ENCODE results near the gene SOX21.

The SOX21 gene

GRCh38 chr13:94709001-94709834 is 3.1 kb downstream of the SOX21 start:
- in situ Hi-C loops (cut with MboI; ENCODE audit: low sequenced_read_pairs): no loop called here

- in situ Hi-C loops (cut with MboI; ENCODE audit: low sequenced_read_pairs): no loop called here
Observed at GRCh38 chr13:94708031-94708859, 4.1 kb downstream of the SOX21 start.

DNA sequence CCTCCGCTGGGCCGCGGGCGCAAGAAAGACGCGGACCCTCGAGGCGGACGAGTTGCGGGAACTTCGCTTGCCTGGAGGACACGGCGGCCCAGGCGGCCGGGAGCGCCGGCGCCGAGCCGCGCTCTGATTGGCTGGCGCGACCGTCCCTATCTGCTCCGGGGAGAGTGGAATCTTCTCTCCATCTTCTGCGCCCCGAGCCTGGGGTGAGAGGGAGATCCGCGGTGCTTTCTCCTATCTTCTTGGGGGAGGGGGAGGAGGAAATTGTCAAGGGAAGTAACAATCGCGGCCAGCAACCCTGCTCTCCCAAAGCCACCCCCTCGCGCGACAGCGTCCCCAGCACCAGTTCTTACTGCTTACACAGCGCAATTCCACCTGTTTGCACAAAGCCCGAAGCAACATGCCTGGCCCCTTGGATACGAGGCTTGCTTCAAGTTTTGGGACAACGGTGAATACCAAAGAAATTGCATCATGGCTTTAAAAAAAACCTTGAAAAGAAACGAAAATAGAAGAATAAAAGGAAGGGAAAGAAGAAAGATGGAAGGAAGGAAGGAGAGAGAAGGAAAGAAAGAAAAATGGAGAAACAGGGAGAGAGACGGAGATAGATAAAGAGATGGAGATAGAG is 4.8 kb downstream of the SOX21 start:
- in situ Hi-C loops (cut with MboI; ENCODE audit: low sequenced_read_pairs): no loop called here

GRCh38 chr13:94706843-94707399 is 5.4 kb downstream of the SOX21 start:
- in situ Hi-C loops (cut with MboI; ENCODE audit: low sequenced_read_pairs): no loop called here

DNA sequence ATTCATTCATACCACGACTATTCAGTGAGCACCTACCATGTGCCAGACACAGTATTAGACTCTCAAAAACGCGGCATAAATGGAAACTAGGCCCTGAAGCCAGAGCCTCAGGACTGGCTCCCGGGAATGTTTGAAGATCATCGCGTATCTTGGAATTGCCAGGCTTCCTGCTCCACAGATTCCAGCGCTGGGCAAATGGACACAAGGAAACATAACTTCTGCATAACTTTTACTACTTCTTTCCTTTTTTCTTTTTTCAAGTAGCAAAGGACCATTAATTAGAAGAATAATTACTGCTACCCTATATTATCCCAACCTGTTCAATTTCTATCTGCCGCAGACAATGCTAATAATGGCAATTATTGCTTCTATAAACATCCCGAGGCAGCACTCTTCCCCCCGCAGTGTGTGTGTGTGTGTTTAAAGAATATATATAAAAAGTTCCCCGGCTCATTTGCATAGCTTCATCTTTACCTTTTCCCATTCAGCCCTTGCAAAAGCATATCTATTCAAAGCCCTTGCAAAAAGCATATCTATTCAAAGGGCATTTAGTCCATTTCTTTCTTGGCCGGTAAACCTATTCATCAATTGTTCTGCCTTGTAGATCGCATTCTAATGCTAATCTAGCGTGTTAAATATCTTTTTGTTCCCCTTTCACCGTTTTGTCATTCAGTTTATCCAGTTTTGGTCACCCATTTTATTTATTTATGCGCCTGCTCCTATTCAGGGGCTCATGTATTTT is 6.1 kb downstream of the SOX21 start:
- in situ Hi-C loops (cut with MboI; ENCODE audit: low sequenced_read_pairs): no loop called here

DNA sequence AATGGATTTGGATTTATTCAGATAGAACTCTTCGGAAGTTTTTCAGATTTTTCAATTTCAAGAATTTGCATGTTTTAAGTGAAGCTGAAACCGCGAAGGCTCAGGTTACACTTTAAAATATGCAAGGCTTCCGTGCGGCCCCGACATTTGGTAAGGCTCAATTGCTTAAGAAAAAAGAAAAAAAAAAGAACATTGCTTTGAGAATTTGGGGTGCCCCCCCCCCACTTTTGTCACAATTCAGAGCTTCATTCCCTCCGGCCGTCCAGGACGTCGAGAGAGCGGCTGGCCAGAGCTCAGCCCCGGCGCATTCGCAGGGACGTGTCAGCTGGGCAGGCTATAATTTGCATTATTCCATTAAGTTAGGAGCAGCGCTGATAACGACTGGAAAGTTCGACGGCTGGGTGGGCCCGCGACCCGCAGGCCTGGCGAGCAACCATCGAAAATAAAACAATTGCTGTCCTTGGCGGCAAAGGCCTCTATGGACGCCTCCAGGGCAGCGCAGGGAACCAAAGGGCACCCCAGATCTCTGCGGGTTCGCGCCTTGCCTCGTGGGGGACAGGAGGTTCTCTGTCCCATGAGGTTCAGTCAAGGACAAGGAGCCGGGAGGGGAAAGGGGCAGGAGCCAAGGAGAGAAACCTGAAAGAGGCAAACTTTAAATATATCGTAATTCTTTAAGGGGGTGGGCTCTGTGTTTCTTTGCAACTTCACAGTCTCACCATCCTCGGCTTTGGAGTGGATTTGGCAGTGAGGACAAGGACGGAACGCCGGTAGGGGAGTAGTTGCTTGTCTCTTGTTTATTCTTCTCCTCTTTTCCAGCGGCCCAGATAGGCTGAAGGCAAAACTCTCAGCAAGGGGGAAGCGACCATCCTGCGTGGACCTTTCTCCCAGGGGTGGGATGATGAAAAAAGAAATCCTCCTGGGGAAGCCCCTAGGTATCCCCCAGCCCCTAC is 7.0 kb downstream of the SOX21 start:
- in situ Hi-C loops (cut with MboI; ENCODE audit: low sequenced_read_pairs): no loop called here

DNA sequence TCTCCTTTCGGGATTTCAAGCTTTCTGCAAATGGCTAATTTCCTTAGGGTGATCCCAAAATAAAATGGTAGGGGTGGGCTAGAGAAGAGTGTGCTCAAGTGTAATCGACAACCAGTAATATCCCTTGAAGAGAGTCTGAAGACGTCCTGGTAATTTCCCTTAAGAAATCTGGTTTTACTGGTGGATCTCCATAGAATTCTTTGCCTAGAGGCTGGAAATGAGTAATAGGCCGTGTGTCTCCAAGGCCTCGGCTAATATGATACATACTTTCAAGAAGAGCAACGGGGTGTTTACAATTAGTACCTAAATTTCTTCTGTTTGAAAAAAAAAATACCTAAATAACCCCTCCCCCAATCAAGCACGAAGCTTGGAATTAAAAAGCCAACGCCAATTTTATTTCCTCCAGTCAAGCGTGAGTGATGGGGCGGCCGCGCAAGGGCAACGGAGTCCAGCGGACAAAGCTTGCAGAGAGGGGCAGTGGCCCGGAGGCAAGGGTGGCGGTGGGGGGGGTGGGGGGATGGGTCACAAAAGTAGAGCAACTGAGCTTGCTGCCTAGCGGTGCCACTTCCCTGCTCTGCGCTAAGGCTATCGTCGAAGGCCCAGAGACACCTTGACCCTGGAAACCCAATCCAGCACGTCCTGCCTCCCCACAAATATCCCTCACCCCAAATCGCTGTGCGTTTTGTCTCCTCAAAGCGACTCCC is 7.8 kb downstream of the SOX21 start:
- in situ Hi-C loops (cut with MboI; ENCODE audit: low sequenced_read_pairs): no loop called here

- in situ Hi-C loops (cut with MboI; ENCODE audit: low sequenced_read_pairs): no loop called here
Observed at GRCh38 chr13:94703721-94704314, 8.5 kb downstream of the SOX21 start.

GRCh38 chr13:94703271-94703670 is 9.1 kb downstream of the SOX21 start:
- in situ Hi-C loops (cut with MboI; ENCODE audit: low sequenced_read_pairs): no loop called here

DNA sequence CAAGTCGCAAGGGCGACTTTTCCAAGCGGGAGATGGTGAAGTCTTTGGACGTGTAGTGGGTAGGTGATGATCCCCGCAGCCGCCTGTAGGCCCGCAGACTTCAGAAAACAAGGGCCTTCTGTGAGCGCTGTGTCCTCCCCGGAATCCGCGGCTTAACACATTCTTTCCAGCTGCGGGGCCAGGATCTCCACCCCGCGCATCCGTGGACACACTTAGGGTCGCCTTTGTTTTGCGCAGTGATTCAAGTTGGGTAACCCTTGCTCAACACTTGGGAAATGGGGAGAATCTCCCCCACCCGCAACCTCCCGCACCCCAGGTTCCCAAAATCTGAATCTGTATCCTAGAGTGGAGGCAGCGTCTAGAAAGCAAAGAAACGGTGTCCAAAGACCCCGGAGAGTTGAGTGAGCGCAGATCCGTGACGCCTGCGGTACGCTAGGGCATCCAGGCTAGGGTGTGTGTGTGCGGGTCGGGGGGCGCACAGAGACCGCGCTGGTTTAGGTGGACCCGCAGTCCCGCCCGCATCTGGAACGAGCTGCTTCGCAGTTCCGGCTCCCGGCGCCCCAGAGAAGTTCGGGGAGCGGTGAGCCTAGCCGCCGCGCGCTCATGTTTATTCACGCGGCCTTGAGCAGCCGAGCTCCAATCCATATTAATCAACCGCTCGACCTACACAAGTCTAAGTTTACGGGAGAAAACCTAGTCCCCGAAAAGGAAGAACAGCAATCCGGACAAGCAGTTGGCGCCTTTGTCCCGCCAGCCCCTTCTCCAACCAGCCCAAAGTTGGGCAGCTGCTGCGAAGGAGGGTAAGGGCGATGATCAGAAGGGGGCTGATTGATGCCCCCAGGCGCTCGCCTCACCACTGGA is 9.9 kb downstream of the SOX21 start:
- in situ Hi-C loops (cut with MboI; ENCODE audit: low sequenced_read_pairs): no loop called here

DNA sequence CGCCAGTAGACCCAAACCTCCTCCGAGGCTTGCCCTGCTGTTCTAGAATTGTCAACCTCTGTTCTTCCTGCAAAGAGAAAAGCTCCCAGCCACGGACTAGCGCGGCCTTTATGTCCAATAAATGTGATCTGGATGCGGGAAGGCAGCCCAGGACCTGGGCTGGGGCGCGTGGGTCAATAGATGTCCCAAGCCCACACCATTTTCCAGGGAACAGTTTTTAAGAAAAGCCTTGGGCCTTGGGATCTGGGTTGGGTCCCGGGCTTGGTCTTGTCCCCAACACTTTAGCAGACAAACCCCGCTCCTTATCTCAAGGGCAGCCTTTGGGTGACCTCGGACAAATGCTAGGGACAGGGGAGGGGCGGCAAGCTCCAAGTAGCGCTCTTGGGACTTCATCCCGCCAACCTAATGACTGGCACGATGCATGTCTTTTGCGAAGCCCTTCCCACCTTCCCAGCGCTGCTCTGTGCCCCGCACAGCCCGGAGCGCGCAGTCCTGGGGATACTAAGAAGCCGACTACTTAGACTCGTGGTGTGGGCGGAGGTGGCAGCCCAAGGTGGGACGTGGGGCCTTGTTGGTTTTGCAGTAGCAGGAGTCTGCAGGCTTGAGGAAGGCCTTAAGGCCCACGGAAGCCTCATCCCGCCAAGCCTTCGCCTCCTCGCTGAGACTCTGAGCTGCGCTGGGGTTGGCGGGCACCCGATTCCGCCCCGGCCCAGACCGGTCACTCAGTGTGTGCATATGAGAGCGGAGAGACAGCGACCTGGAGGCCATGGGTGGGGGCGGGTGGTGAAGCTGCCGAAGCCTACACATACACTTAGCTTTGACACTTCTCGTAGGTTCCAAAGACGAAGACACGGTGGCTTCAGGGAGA is 10.8 kb downstream of the SOX21 start:
- in situ Hi-C loops (cut with MboI; ENCODE audit: low sequenced_read_pairs): no loop called here

DNA sequence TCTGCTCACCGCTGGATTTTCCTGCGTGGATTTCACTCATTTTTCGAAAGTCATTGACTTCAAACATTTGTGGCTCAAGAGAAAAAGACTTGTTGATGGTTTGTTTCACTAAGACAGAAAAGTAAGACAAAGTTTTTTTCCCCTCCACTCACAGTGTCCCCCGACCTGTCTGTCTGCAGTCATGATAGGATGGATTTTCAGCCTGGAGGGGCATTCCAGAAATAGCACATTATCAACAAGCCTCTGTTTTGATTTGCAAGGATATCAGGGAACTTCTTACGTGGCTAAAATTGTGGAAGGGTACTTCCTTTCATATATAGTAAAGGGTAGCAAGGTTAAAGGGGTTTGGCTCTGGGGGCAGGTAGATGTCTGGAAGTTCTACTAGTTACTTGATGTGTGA is 11.8 kb downstream of the SOX21 start:
- in situ Hi-C loops (cut with MboI; ENCODE audit: low sequenced_read_pairs): no loop called here

GRCh38 chr13:94700051-94700535 is 12.3 kb downstream of the SOX21 start:
- in situ Hi-C loops (cut with MboI; ENCODE audit: low sequenced_read_pairs): no loop called here

- in situ Hi-C loops (cut with MboI; ENCODE audit: low sequenced_read_pairs): no loop called here
Observed at GRCh38 chr13:94696171-94696570, 16.2 kb downstream of the SOX21 start.

- in situ Hi-C loops (cut with MboI; ENCODE audit: low sequenced_read_pairs): no loop called here
Observed at GRCh38 chr13:94692030-94692429, 20.3 kb downstream of the SOX21 start.

DNA sequence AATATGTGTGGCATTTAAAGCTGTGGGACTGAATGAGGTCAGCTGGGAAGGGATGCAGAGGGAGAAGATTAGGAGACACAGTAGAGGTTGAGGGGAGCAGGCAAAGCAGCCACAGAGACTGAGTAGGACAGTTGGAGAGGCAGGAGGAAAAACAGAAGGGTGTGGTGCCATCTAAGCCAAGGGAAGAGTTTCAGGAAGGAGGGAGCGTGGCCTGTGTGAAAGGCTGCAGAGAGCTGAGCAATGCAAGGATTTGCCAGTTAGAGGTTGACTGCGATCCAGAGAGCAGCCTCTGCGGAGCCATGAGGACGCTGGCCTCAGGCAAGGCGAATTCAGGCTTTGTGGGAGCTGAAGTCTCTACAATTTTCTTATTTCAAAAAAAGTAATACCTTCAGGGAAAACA is 28.9 kb downstream of the SOX21 start:
- in situ Hi-C loops (cut with MboI; ENCODE audit: low sequenced_read_pairs): no loop called here

DNA sequence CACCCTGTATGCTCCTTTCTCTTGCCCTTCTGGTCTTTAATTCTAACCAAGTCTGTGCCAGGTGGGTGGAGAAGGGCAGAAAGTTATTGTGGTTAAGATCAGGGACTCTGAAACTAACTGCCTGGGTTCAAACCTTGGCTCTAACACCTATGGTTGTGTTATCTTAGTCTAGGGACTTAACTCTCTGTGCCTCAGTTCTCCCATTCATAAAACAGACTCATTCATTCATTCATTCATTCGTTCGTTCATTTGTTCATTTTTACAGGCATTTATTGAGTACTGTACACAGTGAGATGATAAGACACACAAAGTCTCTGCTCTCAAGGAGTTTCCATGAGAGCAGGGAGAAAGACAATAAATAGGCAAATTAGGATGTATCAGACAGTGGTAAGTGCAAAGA is 30.1 kb downstream of the SOX21 start:
- in situ Hi-C loops (cut with MboI; ENCODE audit: low sequenced_read_pairs): no loop called here

Data from hTERT RPE-1 (cell line).